ENCODE results near the gene FKBP1A.

Gene FKBP1A

DNA sequence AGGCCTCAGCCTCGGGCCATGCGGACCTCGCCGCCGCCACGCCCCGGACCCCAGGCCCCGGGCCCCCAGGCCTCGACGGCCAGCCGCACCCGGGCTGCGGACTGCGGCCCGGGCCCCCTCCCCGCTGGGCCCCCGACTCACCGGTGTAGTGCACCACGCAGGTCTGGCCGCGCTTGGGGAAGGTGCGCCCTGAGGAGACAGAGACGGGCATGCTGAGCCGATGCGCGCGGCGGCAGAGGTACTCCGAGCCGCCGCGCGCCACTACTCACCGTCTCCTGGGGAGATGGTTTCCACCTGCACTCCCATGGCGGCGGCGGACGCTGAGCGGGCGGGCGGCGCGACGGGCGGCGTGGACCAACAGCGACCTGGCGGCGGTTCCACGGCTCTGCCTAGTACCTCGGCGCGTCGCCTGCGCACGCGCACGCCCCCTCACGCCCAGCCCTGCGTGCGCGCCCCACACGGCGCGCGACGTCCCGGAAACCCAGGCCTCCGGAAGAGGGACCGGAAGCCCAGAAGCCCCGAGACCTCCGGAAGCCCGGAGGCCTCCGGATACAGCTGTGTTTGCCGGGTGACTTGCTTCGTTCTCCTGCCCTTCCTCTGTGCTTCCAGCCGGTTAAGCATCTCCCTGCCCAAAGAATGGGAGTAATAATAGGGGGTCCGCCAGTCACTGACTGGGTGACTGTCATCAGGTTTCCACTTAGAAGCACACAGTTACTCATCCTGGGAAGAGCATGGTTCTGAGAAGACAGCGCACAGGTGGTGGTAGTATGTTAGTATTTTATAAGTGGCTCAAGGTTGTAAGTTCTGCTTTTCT, at the start of gene FKBP1A:
Gene FKBP1A, minus strand, starts transcription at position 362 of the 814 bp plus-strand sequence. Its CDS starts 56 bp downstream, at position 306.
- peak; percentile 92 for DNase-seq

DNA sequence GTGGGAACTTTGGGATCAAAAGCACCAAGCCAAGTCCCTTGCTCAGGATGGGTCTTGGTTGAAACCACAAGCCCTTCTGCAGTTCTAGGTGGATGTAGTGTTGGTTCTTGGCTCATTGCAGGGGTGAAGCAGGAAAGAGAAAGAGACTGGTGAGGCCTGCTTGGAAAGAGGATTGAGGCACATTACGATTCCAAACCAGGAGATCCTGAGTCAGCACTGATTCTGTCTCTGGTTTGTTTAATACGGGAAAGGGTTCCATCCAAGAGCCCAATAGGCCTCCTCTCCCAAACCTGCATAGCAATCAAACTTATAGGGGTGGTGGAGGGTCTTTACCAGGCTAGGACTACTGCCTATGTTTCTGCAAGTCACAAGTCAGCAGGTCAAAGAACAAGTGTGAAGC, 49.5 kb upstream of the FKBP1A start:
- DNase-seq, result no peak

DNA sequence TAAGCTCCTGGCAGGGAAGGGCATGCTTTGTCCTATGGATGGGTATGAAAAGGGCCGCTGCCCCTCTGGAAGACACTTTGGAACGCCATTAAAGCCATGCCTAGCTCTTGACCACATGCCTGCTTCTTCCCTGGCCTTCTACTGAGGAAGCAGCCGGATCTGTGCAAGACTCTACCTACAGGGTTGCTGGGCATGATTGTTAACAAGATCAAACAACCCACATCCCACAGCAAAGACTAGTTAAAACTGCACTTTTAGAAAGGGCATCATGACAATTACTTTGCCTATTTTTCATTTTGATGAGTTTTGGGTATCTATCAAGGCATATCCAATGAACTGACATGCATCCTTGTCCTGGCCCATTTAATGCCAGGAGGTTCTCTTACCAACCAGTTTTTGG, 48.3 kb upstream of the FKBP1A start:
- no peak for DNase-seq

DNA sequence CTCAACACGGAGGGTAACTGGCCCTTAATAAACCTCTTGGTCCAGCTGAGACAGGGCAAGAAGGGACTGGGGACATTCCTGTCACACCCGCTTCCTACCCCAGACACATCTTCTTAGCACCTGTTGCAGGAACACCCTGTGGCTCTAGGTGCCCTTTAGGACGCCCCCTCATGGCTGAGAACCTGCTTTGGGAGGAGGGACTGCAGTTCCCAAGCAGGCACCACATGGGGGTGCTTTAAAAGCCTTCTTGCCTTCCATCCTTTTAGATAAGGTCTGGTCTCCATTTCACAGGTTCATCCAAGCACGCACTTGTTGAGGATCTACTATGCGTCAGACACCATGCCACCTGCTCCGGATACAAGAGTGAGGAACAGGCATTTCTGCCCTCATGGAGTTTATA, 47.2 kb upstream of the FKBP1A start:
- peak; percentile 16 for DNase-seq

DNA sequence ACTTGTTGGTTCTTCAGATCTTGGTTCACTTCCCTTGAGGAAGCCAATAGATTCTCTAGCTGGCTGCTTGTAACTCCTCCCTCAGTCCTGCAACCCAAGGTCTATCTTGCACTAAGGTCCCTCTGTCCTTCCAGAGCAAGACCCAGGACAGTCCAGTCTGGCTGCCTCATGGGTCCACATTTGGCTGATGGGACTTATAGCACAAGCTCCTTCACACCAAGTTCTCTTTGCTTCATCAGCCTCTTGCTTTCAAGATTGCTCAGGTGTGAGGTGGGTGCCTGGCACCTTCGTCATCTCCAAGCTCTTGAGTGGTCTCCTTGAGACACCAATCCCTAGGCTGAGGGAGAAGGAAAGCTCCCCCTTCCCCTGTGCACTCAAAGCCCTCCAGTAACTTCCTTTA, 45.5 kb upstream of the FKBP1A start:
- DNase-seq, result no peak

DNA sequence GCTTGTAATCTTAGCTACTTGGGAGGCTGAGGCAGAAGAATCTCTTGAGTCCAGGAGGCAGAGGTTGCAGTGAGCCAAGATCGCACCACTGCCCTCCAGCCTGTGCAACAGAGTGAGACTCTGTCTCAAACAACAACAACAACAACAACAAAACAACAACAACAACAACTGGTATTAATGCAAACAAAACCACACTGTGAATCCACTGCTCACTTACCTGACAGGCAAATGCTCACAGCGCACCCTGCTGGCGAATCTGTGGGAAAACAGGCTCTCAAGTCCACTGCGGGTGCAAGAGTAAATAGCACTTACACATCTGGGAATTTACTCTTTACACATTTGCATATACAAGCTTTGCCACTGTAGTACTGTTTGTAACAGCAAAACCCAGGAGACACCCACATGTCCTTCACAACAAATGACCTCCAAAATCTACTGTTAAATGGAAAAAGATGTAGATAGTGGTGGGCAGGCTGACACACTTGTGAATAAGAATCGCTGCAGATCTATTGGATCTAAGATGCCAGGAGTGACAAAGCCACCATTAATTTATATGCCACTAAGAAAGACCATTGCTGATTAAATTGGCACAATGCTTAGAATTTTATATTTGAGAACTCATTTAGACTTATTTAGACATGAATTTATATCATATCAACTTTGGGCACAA, 44.5 kb upstream of the FKBP1A start:
- DNase-seq, result peak; percentile 82

DNA sequence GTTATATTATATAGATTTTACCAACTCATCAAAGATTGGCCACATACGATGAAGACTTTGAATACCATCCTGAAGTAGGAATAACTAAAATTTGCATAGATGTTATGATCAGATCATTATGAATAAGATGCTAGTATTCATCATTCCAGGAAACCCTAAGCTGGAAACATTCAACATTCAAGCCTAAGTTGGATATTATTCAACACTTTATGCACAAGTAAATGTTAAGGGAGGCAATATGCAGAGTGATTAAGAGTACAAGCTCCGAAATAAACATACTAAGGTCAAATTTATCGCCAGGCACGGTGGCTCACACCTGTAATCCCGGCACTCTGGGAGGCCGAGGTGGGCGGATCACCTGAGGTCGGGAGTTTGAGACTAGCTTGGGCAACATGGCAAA, 43.4 kb upstream of the FKBP1A start:
- DNase-seq, result no peak

DNA sequence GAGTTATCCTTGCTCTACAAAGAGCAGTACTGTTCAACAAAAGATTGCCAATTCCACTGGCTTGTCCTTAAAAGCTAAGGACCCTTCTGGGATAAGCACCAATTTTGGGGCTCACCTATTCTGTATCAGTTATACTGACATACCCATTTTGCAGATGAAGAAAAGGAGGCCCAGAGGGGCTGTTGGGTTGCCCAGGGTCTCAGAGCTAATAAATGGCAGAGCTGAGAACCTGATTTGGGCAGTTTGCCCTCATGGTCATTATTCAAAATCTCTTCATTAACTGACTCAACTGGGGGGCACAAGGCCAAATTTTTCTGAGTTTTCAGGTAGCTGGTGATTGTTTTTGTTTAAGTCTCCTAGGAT, 42.5 kb upstream of the FKBP1A start:
- no peak for DNase-seq

DNA sequence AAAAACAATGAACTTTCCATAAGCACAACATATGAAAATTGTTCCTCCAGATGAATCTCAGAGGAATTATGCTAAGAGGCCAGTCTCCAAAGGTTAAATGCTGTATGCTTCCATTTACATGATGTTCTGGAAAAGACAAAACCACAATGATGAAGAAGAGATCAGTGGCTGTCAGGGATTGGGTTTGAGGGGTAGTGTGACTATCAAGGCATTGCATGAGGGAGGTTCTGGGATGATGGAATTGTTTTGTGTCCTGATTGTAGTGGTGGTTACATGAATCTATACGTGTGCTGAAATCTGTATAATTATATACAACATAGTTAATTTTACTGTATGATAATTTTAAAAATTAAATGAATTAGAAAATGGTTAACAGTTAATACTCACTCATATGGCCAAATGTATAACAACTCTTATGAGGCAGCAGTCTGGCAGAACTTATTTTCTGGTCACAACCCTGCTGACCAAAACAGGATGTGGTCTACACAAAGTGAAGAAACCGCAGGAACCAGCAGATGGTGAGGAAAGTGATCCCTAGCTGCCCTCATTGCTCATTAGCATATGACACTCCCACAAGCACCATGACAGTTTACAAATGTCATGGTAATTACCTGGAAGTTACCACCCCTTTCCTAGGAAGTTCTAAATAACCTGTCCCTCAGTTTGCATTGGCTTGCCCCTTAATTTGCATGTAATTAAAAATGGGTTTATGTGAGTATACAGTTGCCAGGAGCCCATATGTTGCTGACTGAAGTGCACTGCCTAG, 41.9 kb upstream of the FKBP1A start:
- DNase-seq, result peak; percentile 69

DNA sequence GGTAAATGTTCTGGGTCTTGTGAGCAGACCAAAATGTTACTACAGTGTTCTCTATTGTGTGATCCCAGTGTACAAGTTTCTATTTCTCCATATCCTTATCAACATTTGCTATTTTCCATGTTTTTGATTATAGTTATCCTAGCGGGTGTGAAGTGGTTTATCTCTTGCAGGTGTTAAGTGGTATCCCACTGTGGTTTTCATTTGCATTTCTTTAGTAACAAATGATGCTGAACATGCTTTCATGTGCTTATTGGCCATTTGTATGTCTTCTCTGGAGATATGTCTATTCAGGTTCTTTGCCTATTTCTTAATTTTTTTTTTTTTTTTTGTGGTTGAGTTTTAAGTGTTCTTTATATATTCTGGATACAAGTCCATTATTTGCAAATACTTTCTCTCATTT, 38.3 kb upstream of the FKBP1A start:
- no peak for DNase-seq

DNA sequence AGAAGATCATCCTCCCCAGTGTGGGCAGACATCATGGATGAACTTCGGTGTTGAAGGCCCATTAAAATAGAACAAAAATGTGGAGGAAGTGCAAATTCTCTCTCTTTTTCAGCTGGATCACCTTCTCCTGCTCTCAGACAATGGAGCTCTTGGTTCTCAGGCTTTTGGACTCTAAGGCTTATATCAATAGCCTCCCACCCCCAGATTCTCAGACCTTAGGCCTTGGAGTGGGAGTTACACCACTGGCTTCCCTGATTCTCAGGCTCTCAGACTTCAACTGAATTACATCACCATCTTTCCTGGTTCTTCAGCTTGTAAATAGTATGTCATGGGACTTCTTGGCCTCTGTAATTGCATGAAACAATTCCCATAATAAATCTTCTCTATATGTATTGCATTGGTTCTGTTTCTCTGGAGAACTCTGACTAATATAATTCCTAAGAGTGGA, 37.2 kb upstream of the FKBP1A start:
- DNase-seq, result no peak

DNA sequence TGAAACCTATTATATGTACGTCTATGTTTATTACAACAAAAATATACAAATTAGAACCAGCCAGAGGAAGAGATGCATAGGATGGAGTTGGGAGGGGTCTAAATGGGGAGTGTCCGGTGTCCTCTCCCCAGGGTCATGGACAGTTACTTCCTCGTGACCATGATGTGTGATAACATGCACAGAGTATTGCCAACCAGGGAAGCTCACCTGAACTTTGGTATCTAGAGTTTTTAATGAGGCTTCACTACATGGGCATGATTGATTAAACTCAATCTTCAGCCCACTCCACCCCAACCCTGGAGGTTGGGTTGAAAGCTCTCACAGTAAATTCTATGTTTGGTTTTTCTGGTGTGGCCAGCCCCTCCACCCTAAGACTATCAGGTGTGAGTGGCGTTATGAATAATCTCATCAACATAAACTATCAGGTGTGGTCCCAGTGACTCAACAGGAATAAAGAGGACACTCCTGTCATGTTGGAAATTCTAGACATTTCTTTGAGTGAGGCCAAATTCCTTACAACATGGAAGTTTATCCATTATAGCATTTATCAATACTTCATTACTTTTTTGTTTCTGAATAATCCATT, 36.4 kb upstream of the FKBP1A start:
- DNase-seq, result no peak

DNA sequence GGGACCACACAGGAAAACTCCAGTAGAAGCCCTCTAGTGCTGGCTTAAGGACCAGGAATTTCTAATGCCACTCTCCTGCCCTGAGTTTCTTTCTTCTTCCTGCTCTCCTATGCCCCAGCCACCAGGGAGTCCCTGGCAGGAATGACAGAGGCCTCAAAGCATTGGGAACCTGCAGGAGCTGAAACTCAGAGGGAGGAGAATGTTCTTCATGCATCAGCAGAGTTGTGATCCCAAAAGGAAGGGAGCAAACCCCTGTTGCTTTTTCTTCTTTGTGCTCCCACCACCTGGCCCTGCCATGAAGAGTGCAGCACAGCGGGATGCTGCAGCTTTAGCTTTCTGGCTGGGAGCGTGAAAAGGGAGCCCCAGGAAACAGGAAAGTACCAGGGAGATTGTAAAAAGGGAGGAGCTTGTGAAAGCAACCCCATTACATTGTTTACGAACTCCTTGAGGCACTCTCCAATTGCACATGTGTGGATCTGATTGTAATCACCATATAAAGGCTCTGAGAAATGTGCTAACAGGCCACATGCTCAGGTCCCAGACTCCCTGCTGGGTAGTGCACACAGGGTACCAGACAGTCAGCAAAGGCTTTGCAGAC, 34.7 kb upstream of the FKBP1A start:
- DNase-seq, result no peak

DNA sequence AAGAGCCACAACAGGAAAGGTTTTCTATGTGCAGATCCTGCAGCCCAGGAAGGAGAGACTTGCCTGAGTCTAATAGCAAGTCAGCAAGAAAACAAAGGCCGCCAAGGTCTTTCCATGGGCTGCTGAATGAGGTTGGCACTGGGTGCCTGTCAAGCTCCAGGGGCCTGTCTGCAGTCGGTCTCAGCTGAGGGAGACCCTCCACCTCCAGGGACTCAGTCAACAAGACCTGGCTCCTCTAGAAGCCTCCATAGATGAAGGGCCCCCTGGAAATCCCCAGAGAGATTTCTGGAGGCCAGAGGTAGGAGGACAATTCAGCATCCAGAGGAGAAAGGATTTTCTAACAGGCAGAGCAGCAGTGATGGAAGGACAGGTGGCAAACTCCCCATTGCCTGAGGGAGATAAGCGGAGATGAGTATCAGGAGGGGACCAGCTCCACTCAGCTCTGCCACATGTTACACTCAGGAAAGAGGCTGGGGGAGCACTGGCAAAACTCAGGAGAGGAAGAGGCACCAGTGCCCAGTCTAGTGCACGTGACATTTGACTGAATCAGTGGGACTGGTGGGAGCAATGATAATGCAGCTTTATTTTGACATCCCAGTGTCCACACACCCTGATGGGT, 33.5 kb upstream of the FKBP1A start:
- no peak for DNase-seq

DNA sequence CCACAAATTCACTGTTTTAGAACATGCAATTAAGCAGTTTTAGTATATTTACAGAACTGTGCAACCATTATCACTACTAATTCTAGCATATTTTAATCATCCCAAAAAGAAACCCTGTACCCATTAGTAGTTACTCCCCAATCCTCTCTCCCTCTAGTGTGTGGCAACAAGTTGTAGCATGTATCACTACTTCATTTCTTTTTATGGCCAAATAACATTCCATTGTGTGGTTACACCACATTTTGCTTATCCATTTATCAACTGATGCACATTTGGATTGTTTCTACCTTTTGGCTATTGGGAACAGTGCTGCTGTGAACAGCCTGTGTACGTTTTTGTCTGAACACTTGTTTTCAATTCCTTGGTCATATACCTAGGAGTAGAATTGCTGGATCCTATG, 31.5 kb upstream of the FKBP1A start:
- no peak for DNase-seq

DNA sequence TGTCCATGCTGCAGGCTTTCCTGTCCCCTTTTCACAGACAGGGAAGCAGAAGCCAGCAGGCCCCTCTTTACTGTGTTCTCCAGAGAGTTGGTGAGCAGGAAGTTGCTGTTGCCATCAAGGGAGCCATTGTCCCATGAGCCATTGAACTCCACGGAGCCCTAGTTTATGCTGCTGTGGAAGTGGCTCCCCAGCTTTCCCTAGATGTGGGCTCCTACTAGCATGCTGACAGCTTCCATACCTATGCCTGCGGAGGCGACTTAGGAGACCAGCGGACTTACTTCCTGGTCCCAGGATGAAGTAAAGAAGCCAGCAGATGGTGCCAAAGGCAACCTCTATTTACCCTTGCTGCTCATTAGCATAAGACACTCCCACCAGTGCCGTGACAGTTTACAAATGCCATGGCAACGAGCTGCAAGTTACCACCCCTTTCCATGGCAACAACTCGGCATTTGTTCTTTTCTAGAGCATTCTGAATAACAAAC, 30.8 kb upstream of the FKBP1A start:
- DNase-seq, result peak; percentile 14

DNA sequence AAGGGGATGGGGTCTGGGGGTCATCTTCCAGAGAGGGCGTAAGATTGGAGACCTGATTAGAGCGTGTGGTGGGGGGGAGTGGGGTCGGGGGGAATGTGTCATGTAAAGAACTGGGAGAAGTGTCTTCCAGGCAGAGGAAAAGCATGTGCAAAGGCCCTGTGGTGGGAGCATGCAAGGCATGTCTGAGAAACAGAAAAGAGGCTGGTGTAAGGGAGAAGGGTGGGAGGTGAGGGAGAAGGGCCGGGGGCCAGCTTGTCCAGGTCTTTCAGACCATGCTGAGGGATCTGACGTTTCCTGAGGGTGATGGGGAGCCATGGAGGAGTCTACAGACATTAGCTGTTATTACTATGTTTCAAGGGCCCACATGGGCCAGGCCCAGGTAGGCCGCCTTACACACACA, 30.4 kb upstream of the FKBP1A start:
- no peak for DNase-seq

DNA sequence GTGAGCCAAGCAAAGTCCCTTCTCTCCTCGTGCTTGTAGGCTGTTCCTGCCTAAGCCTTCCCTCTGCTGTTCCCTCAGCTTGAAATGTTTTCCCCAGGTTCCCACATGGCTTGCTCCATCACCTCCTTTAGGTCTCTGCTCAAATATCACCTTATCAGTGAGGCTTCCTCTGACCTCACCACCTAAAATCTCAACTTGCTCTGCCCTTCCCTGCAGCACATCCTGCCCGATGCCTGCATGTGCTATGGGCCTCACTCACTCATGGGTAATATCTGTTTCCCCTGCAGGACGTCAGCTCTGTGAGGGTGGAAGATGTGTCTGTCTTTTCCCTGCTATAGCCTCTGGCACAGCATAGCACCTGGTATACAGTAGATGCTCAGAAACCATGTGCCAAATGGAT, 29.9 kb upstream of the FKBP1A start:
- no peak for DNase-seq

DNA sequence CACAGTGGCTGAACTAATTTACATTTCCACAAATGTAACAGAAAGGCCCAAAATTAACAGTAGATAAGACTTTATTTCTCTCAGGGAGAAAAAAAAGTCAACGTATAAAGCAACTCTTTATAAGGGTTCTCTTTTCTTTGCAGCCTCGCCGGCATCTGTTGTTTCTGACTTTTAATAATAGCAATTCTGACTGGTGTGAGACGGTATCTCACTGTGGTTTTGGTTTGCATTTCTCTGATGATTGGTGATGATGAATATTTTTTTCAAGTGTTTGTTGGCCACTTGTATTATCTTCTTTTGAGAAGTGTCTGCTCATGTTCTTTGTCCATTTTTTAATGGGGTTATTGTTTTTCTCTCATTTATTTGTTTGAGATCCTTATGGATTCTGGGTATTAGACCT, 27.2 kb upstream of the FKBP1A start:
- DNase-seq, result no peak

DNA sequence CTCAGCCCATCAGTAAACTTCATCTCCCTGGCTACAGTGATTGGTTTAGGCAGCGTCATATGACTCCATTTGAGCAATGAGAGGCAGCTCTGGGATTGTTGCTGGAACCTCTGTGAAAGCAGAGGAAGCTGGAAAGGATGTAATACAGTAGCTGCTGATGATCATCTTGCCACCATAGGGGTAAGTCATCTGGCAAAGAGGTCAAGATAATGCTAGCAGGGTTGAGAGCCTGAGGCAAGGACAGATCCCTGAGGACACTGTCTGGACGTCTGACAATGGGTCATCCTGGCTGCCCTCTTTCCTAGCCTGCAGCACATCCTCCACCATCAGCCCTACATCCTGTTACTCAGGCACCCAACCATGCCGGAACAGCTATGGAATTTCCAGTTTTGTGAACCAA, 25.5 kb upstream of the FKBP1A start:
- no peak for DNase-seq

DNA sequence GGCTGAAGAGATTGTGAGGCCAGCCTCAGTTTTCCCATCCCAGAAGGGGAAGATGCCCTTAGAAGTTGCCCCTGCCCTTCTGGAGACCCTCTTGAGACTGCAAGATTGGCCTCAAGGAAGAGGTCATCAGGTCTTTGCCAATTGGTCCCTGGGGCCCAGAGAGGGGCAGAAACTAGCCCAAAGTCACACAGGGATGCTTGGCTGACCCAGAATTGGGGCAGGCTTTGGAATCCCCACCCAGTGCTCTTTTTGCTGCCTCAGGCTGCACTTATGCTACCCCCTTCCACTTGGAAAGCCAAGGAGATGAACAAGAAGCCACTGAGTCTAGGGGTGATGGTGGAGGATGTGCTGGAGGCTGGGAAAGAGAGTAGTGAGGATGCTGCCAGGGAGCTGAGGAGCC, 24.9 kb upstream of the FKBP1A start:
- no peak for DNase-seq

DNA sequence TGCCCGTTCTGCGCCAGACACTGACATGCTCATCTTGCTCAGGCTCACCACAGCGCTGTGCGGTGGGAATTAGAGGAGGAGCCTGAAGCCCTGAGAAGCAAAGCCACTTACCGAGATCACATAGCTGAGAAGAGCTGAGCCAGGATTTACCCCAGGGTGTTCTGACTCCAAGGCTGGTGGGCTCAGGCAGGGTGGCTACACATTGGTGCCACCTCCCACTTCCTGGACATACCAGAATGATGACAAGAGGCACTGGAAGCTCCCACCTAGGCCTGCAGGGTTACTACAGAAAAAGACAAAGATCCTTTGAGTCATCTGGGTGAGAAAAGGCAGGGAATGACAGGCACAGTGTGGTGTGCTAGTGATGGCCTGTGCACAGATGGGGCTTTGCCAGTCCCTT, 24.4 kb upstream of the FKBP1A start:
- no peak for DNase-seq

All from stimulated activated CD4-positive, alpha-beta T cell treated with anti-CD3 and anti-CD28 coated beads, Interleukin-15, amount 100 ng/mL, for 24 hours (primary cell).